Hypothalamus (tissue), 51 donors: Measurements from ENCODE around the gene ANKH.
A peak's percentile ranks its signal among the peaks of the same experiment; 100 is the strongest.
"Not testable (repeated sequence)": the region's sequence is repeated elsewhere in the genome, so short reads cannot be mapped to it uniquely, and the experiment has no call there.

Experiments
- DNase-seq, 51 donors: peaks; one replicate each; lab custom pipeline; 2025; lab: John Stamatoyannopoulos, UW

Gene ANKH

DNA sequence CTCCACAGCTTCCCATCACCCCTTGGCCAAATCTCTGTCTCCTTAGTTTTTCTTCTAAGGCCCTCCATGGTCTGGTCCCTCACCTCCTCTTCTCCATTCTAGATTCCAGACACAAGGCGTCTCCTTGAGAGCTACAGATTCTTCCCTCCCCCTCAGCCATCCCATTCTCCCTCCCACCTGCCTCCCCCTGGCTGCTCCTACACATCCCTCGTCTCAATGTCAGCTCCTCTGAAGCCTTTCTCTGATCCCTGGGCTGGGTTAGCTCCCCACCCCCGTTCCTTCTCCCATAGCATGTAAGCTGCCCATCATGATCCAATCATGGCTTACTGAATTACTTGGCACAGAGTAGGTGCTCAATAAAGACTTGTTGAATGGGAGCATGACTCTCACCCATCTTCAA is 69.0 kb downstream of the ANKH start:
- no peak for DNase-seq

DNA sequence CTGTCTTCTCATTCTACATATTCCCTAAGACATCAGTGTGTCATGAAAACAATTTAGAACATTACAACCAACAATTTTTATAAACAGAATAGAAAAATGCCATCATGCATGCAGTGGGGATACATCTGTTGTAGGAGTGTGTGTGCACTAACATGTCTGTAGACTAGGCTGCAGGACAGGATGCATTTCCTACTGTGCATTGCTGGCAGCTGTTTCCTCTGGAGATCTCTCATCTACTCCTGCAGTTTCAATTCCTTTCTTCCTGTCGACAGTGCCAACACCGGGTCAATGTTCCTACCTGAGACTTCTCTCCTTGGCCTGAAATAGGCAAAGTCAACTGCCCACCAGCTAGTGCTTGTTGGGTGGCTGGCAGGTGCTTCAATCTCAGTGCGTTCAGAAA is 69.8 kb downstream of the ANKH start:
- DNase-seq = no peak

DNA sequence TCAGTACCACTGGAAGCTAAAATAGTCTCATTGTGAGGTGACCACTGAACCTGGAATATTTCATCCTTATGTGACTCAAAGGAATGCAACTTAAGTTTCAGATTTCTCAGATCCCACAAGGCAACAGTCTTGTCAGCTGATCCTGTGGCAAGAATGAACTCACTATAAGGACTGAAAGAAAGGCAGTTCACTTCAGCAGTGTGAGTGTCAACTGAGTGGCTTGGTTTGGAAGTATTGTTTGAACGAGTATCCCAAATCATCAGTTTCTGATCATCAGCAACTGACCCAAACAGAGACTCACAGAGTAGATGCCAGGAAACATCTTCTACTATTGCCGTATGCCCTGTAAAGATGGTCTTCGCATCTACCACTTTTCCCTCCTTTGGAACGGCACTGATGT is 74.2 kb downstream of the ANKH start:
- DNase-seq = not testable (repeated sequence)

DNA sequence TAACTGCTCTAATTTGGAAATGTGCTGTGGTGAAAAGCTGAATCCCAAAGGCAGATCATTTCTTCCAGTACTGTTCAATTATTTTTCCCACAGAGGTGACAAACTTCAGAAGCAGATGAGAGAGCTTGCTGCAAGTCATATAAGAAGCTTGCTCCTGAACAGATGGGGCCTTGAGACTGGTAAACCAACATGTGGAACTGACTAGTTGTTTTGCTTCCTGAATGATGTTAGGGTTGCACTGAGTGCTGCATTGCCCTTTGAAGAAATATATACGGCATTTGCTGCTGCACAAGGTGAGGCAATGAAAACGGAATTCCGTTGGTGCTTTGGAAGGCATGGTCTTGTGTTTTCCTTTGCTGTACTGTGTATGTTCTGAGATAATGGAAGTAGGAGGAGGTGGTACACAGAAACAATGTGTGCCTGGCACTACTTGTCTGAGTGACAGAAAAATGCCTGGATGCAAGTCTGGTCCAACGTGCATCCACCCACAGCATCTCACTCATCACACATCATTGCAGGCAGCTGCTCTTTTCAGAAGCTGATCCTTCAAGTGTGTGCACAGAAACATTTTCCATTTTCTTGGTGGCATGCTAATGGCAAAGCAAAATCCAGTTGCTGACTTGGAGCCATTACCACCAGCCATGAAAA is 76.9 kb downstream of the ANKH start:
- DNase-seq = peak in 6 of 51 donors; percentile 5 to 47 (median 31)

DNA sequence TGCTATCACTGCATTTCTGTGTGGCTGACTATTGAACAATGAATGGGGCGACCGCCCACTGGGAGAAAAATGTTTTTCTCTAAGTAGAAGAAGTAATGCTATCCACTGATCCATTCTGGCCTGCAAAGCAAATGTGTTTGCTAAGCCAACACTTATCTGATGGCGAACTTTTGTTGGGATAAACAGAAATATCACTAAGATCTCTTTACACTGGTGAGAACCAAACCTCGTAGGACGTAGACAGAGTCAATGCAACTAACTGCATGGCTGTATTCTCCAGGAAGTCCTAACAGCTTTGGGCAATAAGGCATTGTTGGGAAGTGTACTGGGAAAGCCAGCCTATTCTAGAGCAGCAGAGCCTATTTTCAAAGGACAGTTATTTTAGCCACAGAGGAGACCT is 77.7 kb downstream of the ANKH start:
- no peak for DNase-seq

DNA sequence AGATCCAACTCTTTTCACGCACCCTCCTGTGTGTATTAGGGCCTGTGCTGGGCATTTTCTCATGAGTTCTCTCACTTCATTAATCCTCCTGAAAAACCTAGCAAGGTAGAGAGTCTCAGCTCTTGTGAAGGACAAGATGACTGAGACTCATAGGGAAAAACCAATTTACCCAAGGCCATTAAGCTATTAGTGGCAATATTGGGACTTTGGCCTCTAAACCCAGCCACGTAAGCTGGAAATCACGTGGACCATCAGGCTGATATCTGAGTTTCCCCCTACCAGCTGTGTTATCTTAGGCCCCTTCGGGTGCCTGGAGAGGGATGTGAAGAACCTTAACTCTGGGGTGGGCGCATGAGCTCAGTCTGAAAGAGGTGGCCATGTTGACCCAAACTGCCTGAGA is 80.7 kb downstream of the ANKH start:
- no peak for DNase-seq

DNA sequence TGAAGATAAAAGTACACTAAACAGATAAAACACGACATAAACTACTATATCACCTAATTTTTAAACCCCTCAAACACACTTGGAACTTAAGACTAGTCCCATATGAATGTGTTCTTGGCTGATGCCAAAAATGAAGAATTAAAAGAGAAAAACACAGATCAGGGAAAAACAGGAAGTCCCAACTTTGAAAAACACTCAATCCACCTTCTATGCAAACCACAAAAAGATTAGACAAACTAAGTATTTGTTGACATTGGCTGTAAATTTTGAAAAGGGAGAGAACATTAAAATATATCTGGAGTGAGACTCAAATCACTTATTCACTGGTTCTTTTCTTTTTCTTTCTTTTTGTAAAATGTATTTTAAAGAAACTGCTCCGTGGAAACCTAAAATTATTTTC is 81.4 kb downstream of the ANKH start:
- no peak for DNase-seq

DNA sequence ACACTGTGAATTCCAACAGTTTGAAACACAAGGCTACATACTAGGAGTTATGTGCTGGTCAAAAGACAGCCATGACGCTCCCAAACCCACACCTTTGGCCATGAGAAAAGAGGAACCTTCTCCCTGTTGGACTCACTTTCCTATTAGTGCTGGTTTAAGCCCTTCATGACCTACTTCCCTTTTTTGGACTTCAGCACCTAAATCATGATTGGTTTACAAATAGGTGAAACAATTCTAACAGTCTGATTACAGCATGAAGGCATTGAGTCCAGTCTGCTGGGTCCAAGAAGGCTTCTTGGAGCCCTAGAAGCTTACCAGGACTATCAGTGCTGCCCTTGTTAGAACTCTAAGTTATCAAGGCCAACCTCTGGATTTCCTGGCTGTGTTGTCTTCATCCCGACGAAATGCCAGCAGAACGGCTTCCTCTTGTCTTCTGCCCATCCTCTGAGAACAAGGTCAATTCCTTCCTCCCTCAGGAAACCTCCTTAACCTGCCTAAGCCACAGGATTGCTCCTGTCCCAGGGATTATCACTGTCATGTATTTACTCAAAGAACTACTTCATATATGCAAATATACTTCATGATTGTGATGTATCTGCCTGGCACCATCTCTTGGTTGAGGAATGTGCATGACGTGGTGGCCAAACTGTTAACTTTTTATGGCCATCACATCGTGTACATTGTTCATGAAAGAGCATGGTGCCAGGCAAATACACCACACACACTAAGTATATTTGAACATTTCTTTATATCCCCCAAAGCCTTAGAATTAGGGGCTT is 83.6 kb downstream of the ANKH start:
- no peak for DNase-seq

DNA sequence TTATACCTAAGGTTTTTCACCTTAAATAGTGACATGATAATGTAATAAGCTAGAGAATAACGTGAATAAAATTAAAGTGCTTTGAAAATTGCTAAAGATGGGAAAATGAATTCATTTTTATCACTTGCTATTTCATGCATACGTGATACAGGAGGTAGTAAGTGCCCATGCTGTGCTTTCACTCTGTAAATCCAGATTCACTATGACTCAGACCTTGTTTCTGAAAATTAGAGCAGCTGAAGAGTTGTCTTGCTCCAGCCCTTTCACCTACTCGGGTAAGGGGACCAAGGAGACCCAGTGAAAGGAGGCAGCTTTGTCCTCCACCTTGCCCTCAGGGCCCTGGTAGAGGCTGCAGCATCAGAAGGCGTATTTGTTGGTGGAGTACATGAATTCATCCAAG is 87.9 kb downstream of the ANKH start:
- DNase-seq = no peak

DNA sequence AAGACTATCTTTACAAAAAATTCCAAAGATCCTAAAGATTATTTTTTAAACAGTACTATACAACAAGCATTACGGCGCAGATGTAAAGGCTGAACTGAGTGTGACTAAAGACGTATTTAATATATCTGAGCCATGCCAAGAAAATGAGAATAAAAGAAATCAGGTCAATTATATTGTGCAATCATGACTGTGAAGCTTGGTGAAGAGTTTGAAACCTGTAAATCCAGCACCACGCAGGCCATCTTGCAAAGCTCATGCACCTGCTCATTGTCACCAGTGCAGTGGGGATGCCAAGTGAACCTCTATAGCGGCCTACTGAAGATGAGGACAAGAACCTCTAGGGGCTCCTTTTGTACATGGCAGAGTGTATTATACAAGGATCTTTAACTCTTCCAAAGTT is 89.0 kb downstream of the ANKH start:
- no peak for DNase-seq

DNA sequence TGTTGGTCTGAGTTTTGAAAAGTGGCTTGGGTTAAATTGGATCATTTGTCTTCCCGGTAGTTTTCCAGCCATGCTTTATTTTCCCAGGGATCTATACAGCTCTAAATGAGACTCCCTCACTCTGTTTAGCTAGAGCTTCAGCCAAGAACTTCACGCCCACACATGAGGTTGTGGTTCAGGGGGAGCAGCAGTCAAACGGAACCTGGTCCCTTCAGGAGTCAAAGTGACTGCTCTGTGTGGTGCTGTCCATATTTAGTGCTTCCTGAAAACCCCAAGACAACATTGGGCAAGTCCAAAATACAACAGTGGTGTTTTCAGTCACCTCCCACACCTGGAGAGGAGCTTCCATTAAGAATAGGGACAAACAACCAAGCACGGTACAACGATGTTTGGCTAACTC is 90.5 kb downstream of the ANKH start:
- no peak for DNase-seq

DNA sequence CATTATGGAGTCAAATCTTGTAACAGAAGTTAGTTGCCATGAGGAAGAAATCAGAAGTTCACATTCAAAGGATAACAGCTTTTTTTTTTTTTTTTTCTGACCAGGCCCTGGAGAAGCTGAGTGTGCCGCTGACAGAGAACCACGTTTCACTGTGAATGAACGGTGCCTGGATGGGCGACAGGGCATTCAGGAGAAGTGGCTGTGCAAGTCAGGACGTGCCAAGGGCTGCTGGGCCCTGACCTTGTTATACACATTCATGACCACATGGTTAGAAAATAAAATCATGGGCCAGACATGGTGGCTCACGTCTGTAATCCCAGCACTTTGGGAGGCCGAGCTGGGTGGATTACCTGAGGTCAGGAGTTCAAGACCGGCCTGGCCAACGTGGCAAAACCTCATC is 91.6 kb downstream of the ANKH start:
- no peak for DNase-seq

DNA sequence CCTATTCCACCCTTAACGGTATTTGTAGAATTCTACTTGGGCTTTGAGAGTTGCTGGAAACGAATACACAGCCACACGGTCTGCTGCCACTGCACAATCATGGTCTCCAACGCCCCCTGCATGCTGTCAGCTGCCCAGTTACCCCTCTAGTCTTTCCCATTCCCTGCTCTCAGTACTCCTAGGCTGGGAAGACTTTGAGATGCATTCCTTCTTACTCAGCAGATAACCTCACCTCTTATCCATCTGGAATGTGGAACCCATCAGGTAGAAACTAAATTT is 92.8 kb downstream of the ANKH start:
- DNase-seq = no peak

DNA sequence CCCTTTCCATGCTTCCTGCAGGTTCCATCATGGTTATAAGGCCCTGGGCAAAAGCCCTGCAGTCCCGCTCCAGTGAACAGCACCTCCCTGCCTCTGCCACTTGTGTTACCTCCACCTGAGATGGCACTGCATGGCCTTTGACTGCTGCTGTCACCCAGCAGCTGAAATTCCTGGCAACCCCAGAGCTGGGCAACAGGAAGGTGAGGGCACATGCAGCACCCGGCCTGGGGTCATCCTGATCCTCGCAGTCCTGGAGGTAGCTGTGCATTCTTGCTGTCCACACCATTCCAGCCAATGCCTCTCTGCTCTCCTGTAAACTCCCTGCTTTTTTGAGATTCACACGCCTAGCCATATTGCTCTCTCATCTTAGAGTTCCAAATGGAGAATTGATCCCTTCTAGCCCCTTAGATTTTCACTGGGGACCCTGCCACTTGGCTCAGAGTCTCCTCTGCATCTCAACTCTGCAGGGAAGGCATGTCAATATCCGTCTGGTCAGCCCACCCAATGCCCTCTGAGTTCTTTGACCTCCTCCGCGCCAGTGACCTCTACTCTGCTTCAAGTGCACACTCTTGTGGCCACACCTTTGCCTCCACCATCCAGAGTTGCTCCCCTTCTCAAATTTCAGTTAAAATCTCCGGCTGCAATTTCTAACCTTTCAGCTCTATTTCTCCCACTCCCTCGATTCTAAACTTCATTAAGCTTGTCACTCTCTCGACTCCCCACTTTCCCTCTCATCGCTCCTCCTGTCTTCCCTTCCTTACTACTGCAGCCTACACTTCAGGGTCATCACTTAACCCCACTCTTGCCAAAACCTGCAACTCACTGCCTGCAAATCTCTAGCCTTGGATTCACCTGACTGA is 93.4 kb downstream of the ANKH start:
- no peak for DNase-seq

DNA sequence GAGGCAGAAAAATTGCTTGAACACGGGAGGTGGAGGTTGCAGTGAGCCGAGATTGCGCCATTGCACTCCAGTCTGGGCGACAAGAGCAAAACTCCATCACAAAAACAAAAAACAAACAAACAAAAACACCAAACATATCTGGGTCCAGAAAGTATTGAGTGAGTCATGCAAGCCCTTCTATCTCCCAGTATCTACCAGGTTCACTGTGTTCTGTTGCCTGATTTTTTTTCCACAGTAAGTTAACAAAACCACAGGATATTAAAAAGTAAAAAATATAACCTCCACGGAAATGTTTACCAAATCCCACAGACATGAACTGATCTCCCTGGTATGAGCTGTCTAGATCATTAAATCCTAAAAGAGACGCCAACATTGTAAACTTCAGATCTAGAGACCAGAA is 94.4 kb downstream of the ANKH start:
- no peak for DNase-seq

DNA sequence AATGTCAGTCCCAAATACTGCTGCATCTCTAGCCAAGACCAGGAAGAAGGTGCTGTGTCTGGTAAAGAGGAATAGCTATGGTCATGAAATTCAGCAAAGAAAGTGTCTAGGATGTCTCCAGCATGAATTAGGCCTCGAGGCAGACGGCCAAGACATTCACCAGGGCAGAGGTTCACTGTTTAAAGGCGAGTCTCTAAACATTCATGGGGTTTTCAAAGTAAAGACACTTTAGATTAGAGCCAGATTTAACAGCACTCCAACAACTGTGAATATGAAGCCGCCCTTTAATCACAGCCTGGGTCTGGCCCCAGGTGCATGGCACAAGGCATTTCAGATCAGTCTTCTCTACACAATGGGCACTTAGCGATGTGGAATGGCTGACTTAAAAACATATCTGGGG is 95.0 kb downstream of the ANKH start:
- DNase-seq = no peak

DNA sequence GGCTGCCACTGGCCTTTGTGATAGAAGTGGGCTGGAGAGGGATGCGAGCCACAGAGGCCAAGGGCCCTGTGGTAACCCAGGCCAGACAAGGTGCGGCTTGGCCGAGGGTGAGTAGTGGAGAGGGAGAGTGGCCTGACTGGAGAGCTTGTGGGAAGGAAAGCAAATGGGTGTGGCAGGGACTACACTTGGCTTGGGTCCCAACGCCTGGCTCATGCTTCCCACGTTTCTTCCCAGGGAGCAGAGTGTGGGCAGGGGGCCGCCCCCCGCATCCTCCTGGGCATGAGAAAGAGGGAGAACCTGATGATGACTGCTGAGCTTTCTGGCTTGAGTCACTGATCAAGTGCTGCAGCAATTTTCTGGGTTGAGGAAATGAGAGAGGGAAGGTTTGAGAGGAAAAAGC is 95.7 kb downstream of the ANKH start:
- peak in 1 of 51 donors; percentile 64 for DNase-seq

DNA sequence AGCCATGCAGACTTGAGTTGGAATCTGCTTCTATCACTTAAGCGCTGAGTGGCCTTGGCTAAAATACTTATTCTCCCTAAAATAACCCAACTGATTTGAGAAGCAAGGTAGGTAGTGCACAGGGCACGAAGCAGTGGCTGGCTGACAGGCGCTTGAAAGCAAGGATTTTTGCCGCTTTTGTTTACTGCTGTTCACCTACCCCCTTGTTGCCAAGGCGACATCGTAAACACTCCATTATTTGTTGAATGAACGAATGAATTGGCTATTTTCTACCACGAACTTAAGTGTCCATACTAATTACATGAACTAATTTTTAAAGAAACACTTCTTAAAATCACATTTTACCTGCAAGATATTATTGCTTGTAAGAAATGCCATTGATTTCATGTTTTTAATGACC is 98.0 kb downstream of the ANKH start:
- no peak for DNase-seq

DNA sequence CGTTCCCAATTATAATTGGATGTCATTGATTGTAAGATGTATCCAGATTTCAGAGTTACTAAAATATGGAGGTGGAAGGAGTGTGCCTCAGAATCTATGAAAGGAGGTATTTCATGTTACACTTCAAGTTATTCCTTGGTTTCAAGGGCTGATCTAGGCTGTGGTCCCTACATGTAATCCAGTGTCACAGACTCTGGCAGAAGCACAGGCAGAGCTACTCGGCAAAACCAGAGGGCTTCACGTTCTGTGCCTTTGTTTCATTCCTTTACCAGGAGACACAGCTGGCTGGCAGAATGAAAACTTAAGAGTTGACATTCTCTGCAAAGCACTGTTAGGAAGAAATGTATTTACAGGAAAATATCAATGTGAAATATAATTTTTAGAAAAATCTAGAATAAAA is 99.6 kb downstream of the ANKH start:
- DNase-seq = peak in 1 of 51 donors; percentile 23

DNA sequence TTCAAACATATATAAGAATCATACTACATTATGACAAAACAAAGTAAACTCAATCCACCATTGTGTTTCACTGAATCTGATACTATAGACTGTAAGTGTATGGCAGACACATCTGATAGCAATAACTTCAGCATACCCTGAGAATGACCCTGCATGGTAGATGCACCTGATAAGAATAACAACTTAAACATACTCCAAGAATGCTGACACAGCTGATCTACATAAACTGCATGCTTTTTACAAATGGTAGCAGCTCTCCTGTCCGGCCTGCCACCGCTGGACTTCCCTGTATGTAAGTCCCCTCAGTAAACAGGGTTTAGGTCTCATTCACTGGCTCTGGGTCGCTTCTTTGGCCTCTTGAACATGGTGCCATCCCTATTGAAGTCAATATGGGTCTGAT is 100.4 kb downstream of the ANKH start:
- DNase-seq = no peak

DNA sequence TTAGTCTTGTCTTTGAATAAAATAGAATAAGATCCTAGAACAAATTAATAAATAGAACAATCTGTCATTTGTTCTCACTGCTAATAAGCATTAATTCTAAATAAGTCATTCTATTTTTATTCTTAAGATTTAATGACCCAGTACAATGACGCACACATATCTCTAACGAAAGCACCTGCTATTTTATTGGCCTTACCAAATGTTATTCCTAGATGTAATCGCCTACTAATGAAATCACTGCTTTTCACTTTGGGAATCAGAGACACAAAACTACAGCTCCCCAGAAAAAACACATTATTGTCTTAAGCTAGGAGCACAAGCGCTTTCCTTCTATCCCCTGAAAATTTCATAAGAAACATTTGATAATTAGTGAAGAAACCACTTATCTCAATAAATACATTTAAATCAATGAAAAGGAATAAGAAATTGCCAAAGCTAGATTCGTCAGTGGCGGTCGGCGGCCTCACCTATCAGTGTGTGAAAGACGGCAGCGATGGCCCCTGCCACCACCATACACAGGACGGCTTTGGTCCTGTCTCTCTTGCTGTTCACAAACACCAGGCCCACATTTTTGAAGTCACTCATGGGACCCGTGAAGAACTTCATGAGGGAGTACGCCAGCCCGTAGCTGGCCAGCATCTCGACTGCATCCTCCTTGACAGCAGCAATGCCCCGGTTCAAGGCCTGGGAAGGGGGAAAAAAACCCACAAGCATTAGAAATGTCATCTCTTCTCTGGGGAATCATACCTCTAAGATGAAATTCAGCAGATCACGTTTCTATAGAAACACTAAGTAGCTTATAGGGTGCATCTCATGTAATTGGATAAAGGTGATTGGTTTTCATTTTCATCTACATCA is 102.8 kb downstream of the ANKH start:
- DNase-seq = no peak
